Stomach (tissue), 4 donors: ENCODE results near the gene KLHL29.

Source experiments
- POLR2AphosphoS5 ChIP-seq, 3 donors: sonication (generic); formaldehyde crosslinking; IDR thresholded peaks; one replicate each; pipeline ENCODE4 v1.6.1; 2016; ENCODE audit warnings: antibody characterized with exemption in 3 of 3
- TF ChIP-seq, protein P1 (sequence below), 7 experiments: fragments of 450-650 bp in 4 of 7; fragments of 200-600 bp in 3 of 7; sonication (generic) in 3 of 7; IDR thresholded peaks; one replicate each; pipeline ENCODE4 v1.5.1; 2016 to 2019; ENCODE audit warnings: antibody characterized with exemption in 7 of 7, control low read depth in 2 of 7, mild to moderate bottlenecking in 1 of 7

DNA sequence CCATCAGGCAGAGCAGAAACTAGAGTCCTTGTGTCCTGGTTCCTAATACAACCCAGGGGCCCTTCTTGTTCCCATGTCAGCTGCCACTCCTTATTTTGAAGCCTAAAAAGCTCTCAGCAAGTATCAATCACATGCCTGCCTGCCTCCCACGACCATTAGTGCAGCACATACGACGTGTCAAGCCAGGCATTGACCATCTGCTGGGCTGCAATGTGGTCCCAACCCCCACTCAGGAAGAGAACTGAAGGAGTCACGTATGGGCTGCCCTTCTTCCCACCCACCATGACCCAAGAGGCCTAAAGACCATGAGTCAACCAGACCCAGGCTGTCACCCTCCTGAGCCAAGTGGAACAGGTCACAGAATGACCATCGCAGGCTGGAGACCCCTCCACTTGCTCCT lies 98.8 kb downstream of the KLHL29 start:
- TF ChIP-seq, protein P1, sequence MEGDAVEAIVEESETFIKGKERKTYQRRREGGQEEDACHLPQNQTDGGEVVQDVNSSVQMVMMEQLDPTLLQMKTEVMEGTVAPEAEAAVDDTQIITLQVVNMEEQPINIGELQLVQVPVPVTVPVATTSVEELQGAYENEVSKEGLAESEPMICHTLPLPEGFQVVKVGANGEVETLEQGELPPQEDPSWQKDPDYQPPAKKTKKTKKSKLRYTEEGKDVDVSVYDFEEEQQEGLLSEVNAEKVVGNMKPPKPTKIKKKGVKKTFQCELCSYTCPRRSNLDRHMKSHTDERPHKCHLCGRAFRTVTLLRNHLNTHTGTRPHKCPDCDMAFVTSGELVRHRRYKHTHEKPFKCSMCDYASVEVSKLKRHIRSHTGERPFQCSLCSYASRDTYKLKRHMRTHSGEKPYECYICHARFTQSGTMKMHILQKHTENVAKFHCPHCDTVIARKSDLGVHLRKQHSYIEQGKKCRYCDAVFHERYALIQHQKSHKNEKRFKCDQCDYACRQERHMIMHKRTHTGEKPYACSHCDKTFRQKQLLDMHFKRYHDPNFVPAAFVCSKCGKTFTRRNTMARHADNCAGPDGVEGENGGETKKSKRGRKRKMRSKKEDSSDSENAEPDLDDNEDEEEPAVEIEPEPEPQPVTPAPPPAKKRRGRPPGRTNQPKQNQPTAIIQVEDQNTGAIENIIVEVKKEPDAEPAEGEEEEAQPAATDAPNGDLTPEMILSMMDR (IDR thresholded peaks at IDR 0.05), result no peak
- TF ChIP-seq POLR2AphosphoS5 (IDR thresholded peaks at IDR 0.05), result no peak
